A549 (cell line): ENCODE measurements around the gene GRID2. TPM values are rescaled to one million over a fixed set of nuclear protein-coding genes. Genes with fewer than 3 reads are reported as not detected.

Experiments used
- ATAC-seq, 2 experiments: fragments of 200-7000 bp in 1 of 2; fragments of >200 bp in 1 of 2; cut with Nextera tagmentation in 1 of 2; cut with Tn5 transposase in 1 of 2; 3 replicates each; pipeline versions ENCODE4 v1.8.0 to v1.9.1; 2018 to 2020; ENCODE audit warnings: mild to moderate bottlenecking in 1 of 2, moderate library complexity in 1 of 2
- CTCF ChIA-PET: fragments of 300-600 bp; sonication (Branson Sonifier 250); formaldehyde crosslinking; extraction: SDS; loops from one replicate; lab custom pipeline; 2021; ENCODE audit warnings: antibody characterized with exemption, inconsistent platforms; lab: Yijun Ruan, JAX
- POLR2A ChIA-PET: fragments of 350-600 bp; formaldehyde crosslinking; extraction: SDS; loops from one replicate; lab custom pipeline; 2021; ENCODE audit warnings: antibody characterized with exemption, inconsistent platforms; lab: Yijun Ruan, JAX
- DNase-seq, 2 experiments: peaks; one replicate each; pipeline versions ENCODE4 v3.0.0 to v3.0.0-alpha.2; 2011 to 2016; ENCODE audit warnings: low read depth in 1 of 2, low spot score in 1 of 2
- FAIRE-seq: peaks from 2 replicates; lab custom pipeline; 2011; peaks lifted over from hg19 to GRCh38; lab: Jason Lieb, UNC
- H3K27ac ChIP-seq, 2 experiments: fragments of >200 bp; sonication (Bioruptor Twin); formaldehyde crosslinking; 3 replicates each; pipeline ENCODE4 v1.5.1; 2016 to 2017
- H3K4me1 ChIP-seq: fragments of >200 bp; sonication (Bioruptor Twin); formaldehyde crosslinking; 3 replicates; pipeline ENCODE4 v1.6.1; 2016
- H3K4me2 ChIP-seq: fragments of >200 bp; sonication (Bioruptor Twin); formaldehyde crosslinking; 3 replicates; pipeline ENCODE4 v1.6.1; 2016
- H3K4me3 ChIP-seq: fragments of >200 bp; sonication (Bioruptor Twin); formaldehyde crosslinking; 3 replicates; pipeline ENCODE4 v1.5.1; 2016
- H3K9me3 ChIP-seq: fragments of >200 bp; sonication (Bioruptor Twin); formaldehyde crosslinking; 3 replicates; pipeline ENCODE4 v1.6.1; 2016
- BHLHE40 ChIP-seq: IDR thresholded peaks from 2 replicates; pipeline ENCODE4 v1.6.1; 2012; ENCODE audit warnings: low read depth, low read length, inconsistent platforms
- CBX2 ChIP-seq: fragments of 200-600 bp; sonication (generic); IDR thresholded peaks from 2 replicates; pipeline ENCODE4 v1.6.1; 2016; ENCODE audit warnings: low read depth, mild to moderate bottlenecking, borderline replicate concordance
- EP300 ChIP-seq, 2 experiments: fragments of >200 bp; sonication (Bioruptor Twin); formaldehyde crosslinking; IDR thresholded peaks; 2 replicates in 1 of 2; 3 replicates in 1 of 2; pipeline ENCODE4 v1.6.1; 2016 to 2017
- FOXS1 ChIP-seq: fragments of 250-450 bp; sonication (Bioruptor Pico); IDR thresholded peaks from 2 replicates; pipeline ENCODE4 v1.5.0; 2020; ENCODE audit warnings: mild to moderate bottlenecking, moderate library complexity
- GATA3 ChIP-seq: IDR thresholded peaks from 2 replicates; pipeline ENCODE4 v1.6.1; 2012; ENCODE audit warnings: borderline replicate concordance
- HDAC2 ChIP-seq: fragments of 200-600 bp; sonication (generic); IDR thresholded peaks from 2 replicates; pipeline ENCODE4 v1.6.1; 2016
- HOXA7 ChIP-seq: fragments of 250-450 bp; sonication (Bioruptor Pico); IDR thresholded peaks from 2 replicates; pipeline ENCODE4 v1.5.0; 2020; ENCODE audit warnings: mild to moderate bottlenecking, moderate library complexity
- HOXB13 ChIP-seq: fragments of 250-450 bp; sonication (Bioruptor Pico); IDR thresholded peaks from 2 replicates; pipeline ENCODE4 v1.5.0; 2020; ENCODE audit warnings: low read depth, mild to moderate bottlenecking, moderate library complexity
- JUN ChIP-seq, 2 experiments: fragments of >200 bp; sonication (Bioruptor Twin); formaldehyde crosslinking; IDR thresholded peaks; 2 replicates in 1 of 2; 3 replicates in 1 of 2; pipeline ENCODE4 v1.6.1; 2016 to 2017
- KDM1A ChIP-seq: fragments of 200-600 bp; sonication (generic); IDR thresholded peaks from 2 replicates; pipeline ENCODE4 v1.6.1; 2016; ENCODE audit warnings: low read depth, mild to moderate bottlenecking
- PHF8 ChIP-seq: fragments of 200-600 bp; sonication (generic); IDR thresholded peaks from 2 replicates; pipeline ENCODE4 v1.6.1; 2016; ENCODE audit warnings: low read depth, mild to moderate bottlenecking, antibody characterized with exemption, moderate library complexity, borderline replicate concordance
- POLR2A ChIP-seq: IDR thresholded peaks from 2 replicates; pipeline ENCODE4 v1.6.1; 2012; ENCODE audit warnings: mild to moderate bottlenecking, low read length
- POLR2AphosphoS2 ChIP-seq: conservative IDR thresholded peaks from 2 replicates; pipeline ENCODE4 v1.6.1; 2012; ENCODE audit warnings: low read length, improper control_type of control experiment, inconsistent platforms
- RAD21 ChIP-seq, 2 experiments: fragments of >200 bp in 1 of 2; sonication (Bioruptor Twin) in 1 of 2; formaldehyde crosslinking in 1 of 2; IDR thresholded peaks in 1 of 2; conservative IDR thresholded peaks in 1 of 2; 2 replicates in 1 of 2; 3 replicates in 1 of 2; pipeline ENCODE4 v1.6.1; 2012 to 2018; ENCODE audit warnings: inconsistent platforms in 1 of 2
- RARB ChIP-seq: fragments of 250-450 bp; sonication (Bioruptor Pico); IDR thresholded peaks from 2 replicates; pipeline ENCODE4 v1.8.0; 2021; ENCODE audit warnings: mild to moderate bottlenecking, moderate library complexity
- REST ChIP-seq: fragments of 200-600 bp; sonication (generic); IDR thresholded peaks from 2 replicates; pipeline ENCODE4 v1.6.1; 2016; ENCODE audit warnings: antibody characterized with exemption, mild to moderate bottlenecking, moderate library complexity
- RFX5 ChIP-seq: fragments of 450-650 bp; IDR thresholded peaks from 2 replicates; pipeline ENCODE4 v1.7.1; 2014; ENCODE audit warnings: antibody characterized with exemption, mild to moderate bottlenecking, moderate library complexity
- ZNF302 ChIP-seq: fragments of 250-450 bp; sonication (Bioruptor Pico); IDR thresholded peaks from 2 replicates; pipeline ENCODE4 v1.9.0; 2021; ENCODE audit warnings: inconsistent platforms, mild to moderate bottlenecking, moderate library complexity
- WGBS: methylation state at CpG from one replicate; pipeline ENCODE4 v1.1.6; 2017; ENCODE audit errors: missing lambda C conversion rate; 5-methylcytosine and 5-hydroxymethylcytosine counted together
- polyA plus RNA-seq, 4 experiments: library from polyadenylated mRNA; depleted of rRNA in 3 of 4; stranded (reverse); fragments of >200 nt; fragmentation: RNase III in 1 of 4; extraction: RNeasy Plus Mini Kit Qiagen cat#74134 plus additional on column Dnase treatment in 1 of 4; gene quantifications; 2 replicates in 3 of 4; 3 replicates in 1 of 4; pipeline ENCODE4 v1.2.3, GENCODE V29; 2011 to 2017
- TF ChIP-seq, protein P1 (sequence below): fragments of 250-450 bp; sonication (Bioruptor Pico); IDR thresholded peaks from 2 replicates; pipeline ENCODE4 v1.5.0; 2020; ENCODE audit warnings: low read depth, mild to moderate bottlenecking, moderate library complexity
- TF ChIP-seq, protein P2 (sequence below): IDR thresholded peaks from 2 replicates; pipeline ENCODE4 v1.6.1; 2012

The GRID2 gene
- polyA plus RNA-seq, 2 of the 4 experiments (the other 2 are of a cell fraction): not detected

DNA sequence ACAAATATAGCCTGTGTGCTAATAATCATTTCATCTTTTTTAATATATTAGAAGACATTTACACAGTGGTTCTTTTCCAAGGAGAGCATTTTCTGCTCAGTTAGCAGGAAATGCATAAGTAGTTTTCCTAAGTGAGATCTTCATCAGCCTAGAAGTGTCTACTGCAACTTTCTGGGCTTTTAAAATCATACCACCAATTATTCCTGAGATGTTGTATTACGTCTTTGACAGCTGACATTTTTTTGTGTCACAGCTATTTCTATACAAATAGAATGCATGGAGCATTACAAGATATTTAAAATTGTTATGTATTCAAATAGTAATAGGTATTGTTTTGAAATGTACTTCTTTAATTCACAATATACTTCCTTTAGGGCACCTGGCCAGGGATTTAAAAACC is 158.0 kb downstream of the GRID2 start (continued):
- TF ChIP-seq PHF8: no peak
- no peak for TF ChIP-seq FOXS1 (CRISPR knock-in tag)
- TF ChIP-seq REST: no peak

DNA sequence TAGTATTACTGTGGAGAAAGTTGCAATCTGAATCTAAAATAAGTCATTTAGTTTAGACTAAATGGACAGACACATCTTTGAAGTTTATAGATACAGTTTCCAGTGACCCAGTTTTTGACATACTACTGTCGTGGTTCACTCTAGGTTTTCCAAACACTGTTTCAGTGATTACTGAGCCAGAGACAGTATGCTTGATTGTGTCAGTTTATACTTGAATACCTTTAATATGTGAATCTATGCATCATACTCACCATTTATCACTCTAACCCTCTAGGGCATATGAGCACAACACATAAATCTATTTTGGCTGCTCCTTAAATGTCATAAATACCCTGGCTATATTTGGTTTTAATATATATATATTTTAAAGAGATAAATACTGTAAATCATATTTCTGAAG is 173.5 kb downstream of the GRID2 start:
- POLR2A ChIA-PET: no interaction called here
- H3K4me3 ChIP-seq: no peak overlapping the region
- WGBS: 24% methylated on average over 1 of the region's 1 CpG
- DNase-seq (no peak), FAIRE-seq (no peak), ATAC-seq (no peak)
- no peaks in the 10 kb centered on the region for H3K4me1 ChIP-seq
- no peak overlapping the region for H3K27ac ChIP-seq
- no peaks in the 10 kb centered on the region for H3K9me3 ChIP-seq
- no peak overlapping the region for H3K4me2 ChIP-seq
- CTCF ChIA-PET: no interaction called here
- TF ChIP-seq, protein P1, sequence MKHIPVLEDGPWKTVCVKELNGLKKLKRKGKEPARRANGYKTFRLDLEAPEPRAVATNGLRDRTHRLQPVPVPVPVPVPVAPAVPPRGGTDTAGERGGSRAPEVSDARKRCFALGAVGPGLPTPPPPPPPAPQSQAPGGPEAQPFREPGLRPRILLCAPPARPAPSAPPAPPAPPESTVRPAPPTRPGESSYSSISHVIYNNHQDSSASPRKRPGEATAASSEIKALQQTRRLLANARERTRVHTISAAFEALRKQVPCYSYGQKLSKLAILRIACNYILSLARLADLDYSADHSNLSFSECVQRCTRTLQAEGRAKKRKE: no peak
- TF ChIP-seq KDM1A (no peak), HOXB13 (CRISPR knock-in tag) (no peak), ZNF302 (CRISPR knock-in tag) (no peak), HOXA7 (CRISPR knock-in tag) (no peak), CBX2 (no peak), RARB (CRISPR knock-in tag) (no peak), HDAC2 (no peak), BHLHE40 (no peak), JUN (IDR thresholded peaks at IDR 0.05) (no peak), POLR2A (no peak)
- TF ChIP-seq, protein P2, sequence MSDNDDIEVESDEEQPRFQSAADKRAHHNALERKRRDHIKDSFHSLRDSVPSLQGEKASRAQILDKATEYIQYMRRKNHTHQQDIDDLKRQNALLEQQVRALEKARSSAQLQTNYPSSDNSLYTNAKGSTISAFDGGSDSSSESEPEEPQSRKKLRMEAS: no peak

DNA sequence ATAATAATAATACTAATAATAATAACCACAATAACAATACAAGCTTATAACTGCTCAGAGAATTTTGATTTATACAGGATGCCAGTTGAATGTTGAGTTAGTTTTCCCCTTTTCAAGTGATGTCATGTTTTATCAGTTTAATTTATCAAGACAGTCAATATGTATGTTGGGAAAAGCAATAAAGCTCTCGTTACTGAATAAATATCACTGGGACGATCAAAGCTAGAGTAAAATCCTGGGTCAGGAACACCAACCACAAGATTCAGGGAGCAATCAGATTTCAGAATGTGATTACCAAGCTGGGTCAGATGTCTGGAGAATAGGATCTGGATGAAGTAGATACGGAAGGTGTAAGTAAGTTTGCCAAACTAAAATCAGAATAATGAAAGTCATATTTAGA is 179.6 kb downstream of the GRID2 start:
- Histone ChIP-seq H3K4me3 (no peak overlapping the region), H3K4me1 (no peaks in the 10 kb centered on the region), H3K4me2 (no peak overlapping the region), H3K27ac (no peak overlapping the region), H3K9me3 (no peaks in the 10 kb centered on the region)
- FAIRE-seq: no peak
- POLR2A ChIA-PET: no interaction called here
- no peak for ATAC-seq
- 10% methylated on average over 3 of the region's 3 CpGs for WGBS
- DNase-seq: no peak
- TF ChIP-seq KDM1A (no peak), RAD21 (conservative IDR thresholded peaks at IDR 0.05 in 1 of 2, IDR thresholded peaks at IDR 0.05 in 1 of 2) (no peak), GATA3 (no peak), POLR2AphosphoS2 (no peak), EP300 (IDR thresholded peaks at IDR 0.05) (no peak), BHLHE40 (no peak), RFX5 (no peak)
- CTCF ChIA-PET: no interaction called here

DNA sequence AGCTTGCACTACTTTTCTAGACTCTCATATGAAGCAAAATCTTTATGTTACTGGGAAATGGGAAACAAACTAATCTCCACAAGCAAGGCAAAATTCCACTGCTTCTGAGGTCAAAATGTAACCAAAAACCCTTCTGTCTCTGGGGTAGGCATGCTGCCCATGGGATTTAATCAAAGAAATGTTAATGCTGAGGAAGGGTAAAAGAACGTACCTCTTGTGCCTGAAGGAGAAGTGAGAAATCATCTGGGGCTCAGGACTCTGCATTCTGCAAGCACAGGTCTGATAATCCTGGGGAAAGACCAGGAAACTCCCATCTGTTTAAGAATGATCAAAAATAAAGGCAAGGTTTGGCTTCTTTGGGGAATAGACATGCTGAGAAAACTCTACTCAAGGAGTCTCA is 184.7 kb downstream of the GRID2 start:
- FAIRE-seq: no peak
- Histone ChIP-seq H3K4me1 (no peaks in the 10 kb centered on the region), H3K4me3 (no peak overlapping the region), H3K9me3 (no peaks in the 10 kb centered on the region), H3K27ac (no peak overlapping the region), H3K4me2 (no peak overlapping the region)
- CTCF ChIA-PET: no interaction called here
- WGBS: 0% methylated on average over 1 of the region's 1 CpG
- no peak for DNase-seq
- TF ChIP-seq, protein P1: no peak
- no peak for ATAC-seq
- POLR2A ChIA-PET: no interaction called here
